ENCODE data around the gene HOXB6.

The HOXB6 gene

GRCh38 chr17:48551214-48551555, 53.6 kb downstream of the HOXB6 start:
- DNase-seq = no peak

DNA sequence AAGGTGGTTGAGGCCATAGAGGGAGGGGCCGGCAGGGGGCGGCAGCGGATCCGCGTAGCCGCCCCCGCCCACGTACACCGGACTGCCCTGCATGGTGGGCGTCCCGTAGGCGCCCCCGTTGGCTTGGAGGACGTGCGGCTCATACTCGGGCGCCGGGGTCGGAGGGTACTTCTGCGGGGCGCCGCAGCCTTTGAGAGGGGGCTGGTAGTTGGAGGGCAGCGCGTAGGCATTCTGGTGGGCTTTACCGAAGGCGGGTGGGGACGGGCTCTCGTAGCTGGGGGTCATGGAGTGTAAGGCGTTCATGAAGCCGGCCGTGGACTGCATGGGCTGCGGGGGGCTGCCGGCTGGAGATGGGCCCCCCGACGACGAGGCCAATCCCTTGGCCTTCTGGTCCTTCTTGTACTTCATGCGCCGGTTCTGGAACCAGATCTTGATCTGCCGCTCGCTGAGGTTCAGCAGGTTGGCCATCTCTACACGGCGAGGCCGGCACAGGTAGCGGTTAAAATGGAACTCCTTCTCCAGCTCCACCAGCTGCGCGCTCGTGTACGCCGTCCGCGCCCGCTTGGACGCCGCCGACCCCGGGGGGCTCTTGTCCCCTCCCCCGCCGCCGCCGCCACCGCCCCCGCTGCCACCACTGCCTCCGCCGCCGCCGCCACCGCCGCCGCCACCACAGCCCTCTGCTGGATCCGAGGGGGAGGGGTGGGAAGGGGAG, 54.1 kb downstream of the HOXB6 start:
- no peak for DNase-seq

- DNase-seq = no peak
Observed at GRCh38 chr17:48549914-48550501, 54.8 kb downstream of the HOXB6 start.

DNA sequence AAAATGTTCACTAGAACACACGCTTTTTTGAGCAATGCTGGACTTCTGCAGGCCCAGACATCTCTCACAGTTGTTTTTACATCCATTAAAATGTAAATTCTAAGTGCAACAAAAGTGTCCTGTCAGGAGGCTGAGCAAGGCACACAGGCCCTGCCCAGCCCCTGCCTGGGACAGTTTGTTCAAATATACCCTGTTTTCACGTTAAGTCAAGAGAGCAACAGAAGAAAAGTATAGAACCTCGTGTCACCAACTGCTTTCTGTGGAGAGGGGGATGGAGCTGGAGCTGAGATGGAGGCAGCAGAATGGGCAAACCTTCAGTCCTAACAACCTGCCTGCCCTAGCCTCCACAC, 55.5 kb downstream of the HOXB6 start:
- no peak for DNase-seq

DNA sequence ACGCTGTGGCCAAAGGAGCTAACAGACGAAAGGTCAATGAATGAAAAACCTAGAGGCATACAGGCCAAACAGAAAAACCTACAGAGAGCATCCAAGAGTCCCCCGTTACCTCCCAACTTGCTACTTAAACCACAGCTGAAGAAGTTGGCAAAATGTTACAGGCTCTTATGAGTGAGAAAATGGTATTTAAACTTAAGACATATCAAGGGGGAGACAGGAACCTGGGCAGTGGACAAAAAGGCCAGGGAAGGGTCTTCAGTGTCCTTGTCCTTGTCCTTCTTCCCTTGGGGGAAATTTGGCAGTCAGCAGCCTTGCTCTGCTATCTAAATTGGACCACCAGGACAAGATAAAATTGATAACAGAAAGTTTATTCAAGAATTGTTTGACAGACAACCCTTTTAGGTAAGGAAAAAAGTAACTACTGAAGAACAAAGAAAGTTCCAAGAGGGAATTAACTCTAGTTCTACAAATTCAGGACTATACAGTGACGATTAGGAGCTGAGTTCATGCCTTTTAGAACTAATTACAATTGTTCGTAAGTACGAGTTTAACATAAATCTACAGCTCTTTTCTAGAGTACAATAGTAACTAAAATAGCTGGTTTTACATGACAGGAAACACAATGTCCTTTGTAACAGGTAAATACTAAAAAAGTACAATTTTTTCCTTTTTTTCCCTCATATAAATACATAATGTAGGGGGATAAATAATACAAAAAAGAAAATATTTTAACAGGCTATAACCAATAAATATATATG, 56.1 kb downstream of the HOXB6 start:
- no peak for DNase-seq

- DNase-seq = peak; percentile 63
Observed at GRCh38 chr17:48547808-48548522, 56.8 kb downstream of the HOXB6 start.

DNA sequence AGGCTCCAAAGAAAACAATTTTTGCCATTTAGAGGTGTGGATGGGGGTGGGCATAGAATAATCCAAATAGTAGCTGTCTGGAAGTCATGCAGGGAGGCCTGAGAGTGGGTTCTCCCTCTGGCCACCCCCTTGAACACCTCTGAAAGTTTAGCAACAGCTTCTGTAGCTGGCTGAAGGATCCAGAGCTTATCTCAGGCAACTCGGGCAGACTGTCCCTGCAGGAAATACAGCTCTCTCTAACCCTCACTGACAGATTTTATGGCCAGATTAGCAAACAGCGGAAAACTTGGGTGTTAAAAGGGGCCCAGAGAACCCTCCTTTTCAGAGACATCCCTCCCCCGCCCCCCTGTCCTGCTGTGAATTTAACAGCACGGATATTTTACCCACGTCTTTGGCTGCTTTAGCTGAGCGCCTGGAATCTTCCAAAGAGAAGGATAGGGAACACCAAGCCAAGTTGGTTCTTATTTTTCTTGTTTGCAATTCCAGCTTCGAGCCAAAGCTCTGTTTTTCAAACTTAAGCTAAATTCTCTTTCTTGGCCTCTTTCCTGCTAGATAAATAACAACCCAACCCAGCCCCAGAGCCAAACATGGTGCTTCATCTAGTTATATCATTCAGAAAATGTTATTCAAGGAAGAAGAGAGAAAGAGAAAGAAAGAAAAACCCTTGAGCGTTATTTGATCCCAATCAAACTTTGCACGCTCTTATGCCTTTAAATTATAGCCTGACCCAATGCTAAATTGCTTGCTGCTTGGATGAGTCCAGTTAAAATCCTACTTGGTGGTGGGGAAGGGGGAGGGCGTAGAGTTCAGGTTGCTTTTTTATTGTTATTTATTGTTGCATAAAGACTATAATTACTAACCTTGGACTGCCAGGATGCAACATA, 57.6 kb downstream of the HOXB6 start:
- DNase-seq = no peak

DNA sequence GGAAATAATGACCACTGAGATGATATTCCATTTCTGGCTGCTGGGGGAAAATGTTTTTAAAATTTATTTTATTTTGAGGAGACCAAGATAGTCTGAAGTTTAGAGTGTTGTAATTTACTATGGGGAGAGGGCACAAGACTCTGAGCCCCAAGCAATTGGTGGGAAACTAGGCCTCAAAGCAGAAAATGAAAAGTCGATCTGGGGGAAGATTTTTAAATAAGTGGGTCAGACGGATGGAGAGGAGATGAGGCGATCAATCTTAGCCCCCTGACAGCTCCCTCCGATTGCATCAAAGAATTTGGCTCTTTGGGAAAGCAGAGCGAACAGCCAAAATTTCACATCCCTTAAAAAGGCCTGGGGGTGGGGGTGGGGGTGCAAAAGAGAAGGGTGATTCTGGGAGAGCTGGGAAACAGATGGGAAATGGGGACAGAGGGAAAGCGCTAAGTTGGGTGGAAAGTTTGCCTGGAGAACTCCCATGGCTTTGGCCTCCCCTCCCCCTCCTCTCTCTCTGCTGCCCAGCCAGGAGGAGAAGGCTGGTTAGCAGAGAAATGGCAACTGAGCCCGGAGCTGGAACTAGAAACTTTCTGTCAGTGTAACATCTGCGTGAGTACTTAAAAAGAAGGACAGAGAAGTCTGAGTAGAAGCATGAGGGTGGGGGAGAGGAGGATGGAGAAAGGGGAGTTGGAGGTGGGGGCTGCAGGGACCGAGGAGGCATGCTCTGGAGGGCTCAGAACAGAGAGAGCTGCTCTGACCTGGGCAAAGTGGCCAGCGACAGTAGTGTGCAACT, 58.5 kb downstream of the HOXB6 start:
- DNase-seq = no peak

Measured in CD4-positive, alpha-beta T cell treated with Interleukin-4 for 4 hours (primary cell).